ENCODE results near the gene HMX3. TPM values are rescaled to one million over a fixed set of nuclear protein-coding genes. Genes with fewer than 3 reads are reported as not detected.

The HMX3 gene
- total RNA-seq, 2 donors from 2014 or later, result not detected

DNA sequence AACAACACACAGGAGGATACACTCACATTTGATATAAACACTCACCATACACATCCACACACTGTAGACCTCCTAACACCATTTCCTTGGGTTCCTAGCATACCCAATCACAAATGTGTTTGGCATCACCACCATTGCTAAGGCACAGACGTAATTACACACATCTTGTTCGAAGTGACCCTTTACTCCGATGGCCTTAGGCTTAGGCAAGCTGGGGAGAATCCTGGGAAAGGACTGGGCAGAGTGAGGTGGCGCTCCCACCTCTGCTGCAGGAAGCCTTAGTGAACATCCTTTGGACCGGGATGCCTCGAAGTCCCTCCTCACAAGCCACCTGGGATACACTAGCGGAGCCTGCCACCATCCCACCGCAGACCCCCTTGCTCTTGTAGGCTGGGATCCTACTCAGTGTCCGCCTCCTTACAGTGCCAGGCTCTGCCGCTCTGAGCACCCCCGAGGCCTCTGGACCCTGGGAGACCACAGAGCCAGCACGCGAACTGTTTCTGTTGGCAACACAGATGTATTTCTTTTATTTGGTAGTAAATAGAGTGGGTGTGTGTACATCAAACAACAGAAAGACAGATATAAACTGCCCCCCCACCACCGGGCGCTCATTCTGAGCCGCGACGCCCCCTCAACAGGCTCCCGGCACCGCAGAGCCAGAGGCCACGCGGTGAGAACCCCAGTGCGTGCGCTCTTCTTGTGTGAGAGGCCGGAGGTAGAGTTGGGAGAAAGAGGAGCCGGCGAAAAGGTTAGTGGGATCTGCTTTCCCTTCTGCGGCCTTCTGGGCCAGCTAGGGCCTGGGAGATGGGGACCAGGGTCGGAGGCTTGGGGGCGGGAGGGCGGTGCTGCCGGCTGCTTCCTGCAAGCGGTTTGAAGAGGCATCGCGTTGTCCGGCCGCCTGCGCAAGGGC is 6.3 kb downstream of the HMX3 start:
- H3K36me3 Mint-ChIP-seq (ENCODE audit: low read depth), result no peaks in the 10 kb centered on the region
- no peaks in the 10 kb centered on the region for H3K9me3 Mint-ChIP-seq
- H3K9me3 ChIP-seq (ENCODE audit: control insufficient read depth, low read length), result no peaks in the 10 kb centered on the region
- no peak overlapping the region for H3K27ac Mint-ChIP-seq
- WGBS, 2 experiments (ENCODE audit: insufficient coverage in 1 of 2, insufficient read length in 1 of 2), result 6 to 10% methylated on average over 13 to 38 of the region's 38 CpGs
- H3K27ac ChIP-seq (ENCODE audit: low read depth, low read length), result no peak overlapping the region
- no peaks in the 10 kb centered on the region for H3K36me3 ChIP-seq (ENCODE audit: control insufficient read depth, insufficient read depth, low read length)
- no peak overlapping the region for H3K9ac ChIP-seq (ENCODE audit: extremely low read depth, low read length, poor library complexity, severe bottlenecking)
- peaks cover 13% of the 10 kb centered on the region for H3K4me1 ChIP-seq (ENCODE audit: control insufficient read depth, insufficient read depth, low read length)
- peaks cover 100% of the 10 kb centered on the region for H3K27me3 ChIP-seq (ENCODE audit: control insufficient read depth, insufficient read depth, low read length, poor library complexity, severe bottlenecking)
- no peak overlapping the region for H3K4me3 Mint-ChIP-seq
- TF ChIP-seq, protein P1, sequence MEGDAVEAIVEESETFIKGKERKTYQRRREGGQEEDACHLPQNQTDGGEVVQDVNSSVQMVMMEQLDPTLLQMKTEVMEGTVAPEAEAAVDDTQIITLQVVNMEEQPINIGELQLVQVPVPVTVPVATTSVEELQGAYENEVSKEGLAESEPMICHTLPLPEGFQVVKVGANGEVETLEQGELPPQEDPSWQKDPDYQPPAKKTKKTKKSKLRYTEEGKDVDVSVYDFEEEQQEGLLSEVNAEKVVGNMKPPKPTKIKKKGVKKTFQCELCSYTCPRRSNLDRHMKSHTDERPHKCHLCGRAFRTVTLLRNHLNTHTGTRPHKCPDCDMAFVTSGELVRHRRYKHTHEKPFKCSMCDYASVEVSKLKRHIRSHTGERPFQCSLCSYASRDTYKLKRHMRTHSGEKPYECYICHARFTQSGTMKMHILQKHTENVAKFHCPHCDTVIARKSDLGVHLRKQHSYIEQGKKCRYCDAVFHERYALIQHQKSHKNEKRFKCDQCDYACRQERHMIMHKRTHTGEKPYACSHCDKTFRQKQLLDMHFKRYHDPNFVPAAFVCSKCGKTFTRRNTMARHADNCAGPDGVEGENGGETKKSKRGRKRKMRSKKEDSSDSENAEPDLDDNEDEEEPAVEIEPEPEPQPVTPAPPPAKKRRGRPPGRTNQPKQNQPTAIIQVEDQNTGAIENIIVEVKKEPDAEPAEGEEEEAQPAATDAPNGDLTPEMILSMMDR (conservative IDR thresholded peaks at IDR 0.05), result no peak
- H3K4me1 Mint-ChIP-seq, result peaks cover 20% of the 10 kb centered on the region
- peaks cover 99% of the 10 kb centered on the region for H3K27me3 Mint-ChIP-seq (ENCODE audit: insufficient read depth)
- DNase-seq, result peak; percentile 53
- no peak overlapping the region for H3K4me3 ChIP-seq (ENCODE audit: low read length)

DNA sequence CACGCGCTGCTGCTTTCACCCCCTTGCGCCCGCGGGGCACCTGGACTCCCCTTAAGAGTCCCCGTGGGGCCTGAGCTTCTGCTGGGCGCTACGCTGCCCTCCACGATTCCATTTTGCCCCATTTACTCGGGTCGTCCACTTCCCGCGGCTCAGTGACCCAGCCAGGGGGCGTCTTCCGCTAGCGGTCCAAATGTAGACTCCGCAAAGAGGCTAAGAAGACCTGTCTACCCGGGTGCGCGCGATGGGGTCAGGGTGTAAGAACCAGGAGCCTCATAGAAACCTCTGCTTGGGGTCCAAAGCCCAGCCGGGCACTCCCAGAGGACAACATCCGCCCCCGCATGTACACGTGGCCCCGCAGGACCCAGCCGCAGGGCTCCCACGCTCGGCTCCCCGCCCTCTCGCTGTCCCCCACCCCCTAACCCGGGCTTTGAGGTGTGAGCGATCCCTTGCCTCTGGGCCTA is 7.0 kb downstream of the HMX3 start:
- H3K9me3 ChIP-seq (ENCODE audit: control insufficient read depth, low read length), result no peaks in the 10 kb centered on the region
- H3K36me3 ChIP-seq (ENCODE audit: control insufficient read depth, insufficient read depth, low read length), result no peaks in the 10 kb centered on the region
- H3K9ac ChIP-seq (ENCODE audit: extremely low read depth, low read length, poor library complexity, severe bottlenecking), result no peak overlapping the region
- peaks cover 100% of the 10 kb centered on the region for H3K27me3 ChIP-seq (ENCODE audit: control insufficient read depth, insufficient read depth, low read length, poor library complexity, severe bottlenecking)
- peak; percentile 70 for DNase-seq
- TF ChIP-seq, protein P1 (conservative IDR thresholded peaks at IDR 0.05), result peak; percentile 39
- H3K4me1 ChIP-seq (ENCODE audit: control insufficient read depth, insufficient read depth, low read length), result peaks cover 8% of the 10 kb centered on the region
- H3K27ac ChIP-seq (ENCODE audit: low read depth, low read length), result no peak overlapping the region
- Mint-ChIP-seq H3K36me3 (ENCODE audit: low read depth) (no peaks in the 10 kb centered on the region), H3K27ac (no peak overlapping the region), H3K4me3 (no peak overlapping the region), H3K27me3 (ENCODE audit: insufficient read depth) (peaks cover 99% of the 10 kb centered on the region), H3K9me3 (no peaks in the 10 kb centered on the region), H3K4me1 (peaks cover 22% of the 10 kb centered on the region)
- 3 to 4% methylated on average over 10 to 33 of the region's 33 CpGs for WGBS, 2 experiments (ENCODE audit: insufficient coverage in 1 of 2, insufficient read length in 1 of 2)
- no peak overlapping the region for H3K4me3 ChIP-seq (ENCODE audit: low read length)

DNA sequence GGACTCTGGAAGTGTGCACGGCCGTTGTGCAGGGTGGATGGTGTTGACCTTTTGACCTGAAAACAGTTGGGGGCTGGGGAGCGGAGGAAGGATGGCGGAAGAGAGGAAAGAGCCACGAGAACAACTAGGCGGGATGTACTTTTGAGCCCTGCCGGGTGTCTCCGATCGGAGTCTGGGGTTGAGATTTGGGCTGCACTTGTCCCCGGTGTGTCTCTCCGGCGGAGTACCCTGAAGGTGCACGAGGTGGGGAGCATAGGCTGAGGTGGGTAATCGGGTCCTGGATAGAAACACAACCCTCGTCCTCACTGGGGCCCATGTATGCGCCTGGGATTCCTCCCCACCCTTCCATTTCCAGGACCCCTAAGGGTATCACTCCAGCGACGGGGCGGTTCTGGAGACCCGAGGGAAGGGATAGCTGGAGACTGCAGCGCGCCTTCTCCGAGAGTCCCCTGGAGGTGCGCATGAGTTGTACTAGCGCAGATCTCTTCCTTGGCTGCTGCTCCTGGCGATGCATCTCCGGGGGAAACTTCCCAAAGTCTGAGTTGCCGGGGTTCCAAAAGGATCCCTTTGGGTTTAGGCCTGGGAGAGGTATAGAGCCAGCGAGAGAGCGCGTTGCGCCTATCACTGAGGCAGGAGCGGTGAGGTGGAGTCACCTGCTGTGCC is 7.5 kb downstream of the HMX3 start:
- Mint-ChIP-seq H3K36me3 (ENCODE audit: low read depth) (no peaks in the 10 kb centered on the region), H3K27ac (no peak overlapping the region), H3K4me1 (peaks cover 22% of the 10 kb centered on the region), H3K4me3 (no peak overlapping the region), H3K27me3 (ENCODE audit: insufficient read depth) (peaks cover 99% of the 10 kb centered on the region), H3K9me3 (no peaks in the 10 kb centered on the region)
- TF ChIP-seq, protein P1 (conservative IDR thresholded peaks at IDR 0.05), result no peak
- H3K4me1 ChIP-seq (ENCODE audit: control insufficient read depth, insufficient read depth, low read length), result peaks cover 8% of the 10 kb centered on the region
- H3K27me3 ChIP-seq (ENCODE audit: control insufficient read depth, insufficient read depth, low read length, poor library complexity, severe bottlenecking), result peaks cover 100% of the 10 kb centered on the region
- no peaks in the 10 kb centered on the region for H3K9me3 ChIP-seq (ENCODE audit: control insufficient read depth, low read length)
- H3K9ac ChIP-seq (ENCODE audit: extremely low read depth, low read length, poor library complexity, severe bottlenecking), result no peak overlapping the region
- H3K36me3 ChIP-seq (ENCODE audit: control insufficient read depth, insufficient read depth, low read length), result no peaks in the 10 kb centered on the region
- DNase-seq, result peak; percentile 65
- H3K4me3 ChIP-seq (ENCODE audit: low read length), result no peak overlapping the region
- no peak overlapping the region for H3K27ac ChIP-seq (ENCODE audit: low read depth, low read length)
- 3 to 6% methylated on average over 12 to 33 of the region's 33 CpGs for WGBS, 2 experiments (ENCODE audit: insufficient coverage in 1 of 2, insufficient read length in 1 of 2)

Measured in endodermal cell (in vitro differentiated cells).